ENCODE measurements around the gene ITGA3.

The ITGA3 gene

GRCh38 chr17:50118076-50118827 is 62.3 kb downstream of the ITGA3 start:
- DNase-seq (ENCODE audit: low read depth): no peak
- no peak for TF ChIP-seq CTCF (IDR thresholded peaks at IDR 0.05; ENCODE audit: control insufficient read depth, extremely low read depth, insufficient read depth)
- no peak overlapping the region for H3K4me3 ChIP-seq (ENCODE audit: low read depth, low read length)

GRCh38 chr17:50118828-50119218 is 62.9 kb downstream of the ITGA3 start:
- no peak for DNase-seq (ENCODE audit: low read depth)
- no peak for TF ChIP-seq CTCF (IDR thresholded peaks at IDR 0.05; ENCODE audit: control insufficient read depth, extremely low read depth, insufficient read depth)
- no peak overlapping the region for H3K4me3 ChIP-seq (ENCODE audit: low read depth, low read length)

GRCh38 chr17:50120475-50121253 is 64.8 kb downstream of the ITGA3 start:
- TF ChIP-seq CTCF (IDR thresholded peaks at IDR 0.05; ENCODE audit: control insufficient read depth, extremely low read depth, insufficient read depth): no peak
- no peak for DNase-seq (ENCODE audit: low read depth)
- H3K4me3 ChIP-seq (ENCODE audit: low read depth, low read length): no peak overlapping the region

GRCh38 chr17:50122945-50123344 is 67.0 kb downstream of the ITGA3 start:
- no peak for DNase-seq (ENCODE audit: low read depth)
- TF ChIP-seq CTCF (IDR thresholded peaks at IDR 0.05; ENCODE audit: control insufficient read depth, extremely low read depth, insufficient read depth): no peak
- H3K4me3 ChIP-seq (ENCODE audit: low read depth, low read length): no peak overlapping the region

GRCh38 chr17:50123649-50124349 is 67.9 kb downstream of the ITGA3 start:
- no peak overlapping the region for H3K4me3 ChIP-seq (ENCODE audit: low read depth, low read length)
- DNase-seq (ENCODE audit: low read depth): no peak
- TF ChIP-seq CTCF (IDR thresholded peaks at IDR 0.05; ENCODE audit: control insufficient read depth, extremely low read depth, insufficient read depth): no peak

- no peak for TF ChIP-seq CTCF (IDR thresholded peaks at IDR 0.05; ENCODE audit: control insufficient read depth, extremely low read depth, insufficient read depth)
- H3K4me3 ChIP-seq (ENCODE audit: low read depth, low read length): no peak overlapping the region
- DNase-seq (ENCODE audit: low read depth): no peak
Measured at GRCh38 chr17:50125420-50125997, 69.6 kb downstream of the ITGA3 start.
